ENCODE measurements around the gene LRMDA. TPM values are rescaled to one million over a fixed set of nuclear protein-coding genes. Genes with fewer than 3 reads are reported as not detected.

The LRMDA gene
- total and polyA plus RNA-seq, 2 donors from 2014 or later, result 23.2 to 48.6 TPM

GRCh38 chr10:75860009-75860408 is 428.6 kb downstream of the LRMDA start:
- H3K4me1 ChIP-seq (ENCODE audit: control insufficient read depth in 2 of 3, insufficient read depth in 2 of 3, low read depth in 1 of 3, low read length in 3 of 3), result no peaks in the 10 kb centered on the region
- no peaks in the 10 kb centered on the region for H3K36me3 ChIP-seq (ENCODE audit: control insufficient read depth in 2 of 3, insufficient read depth in 3 of 3, low read length in 3 of 3)
- no peak overlapping the region for H3K4me3 ChIP-seq (ENCODE audit: low read length in 3 of 3)
- no peak for TF ChIP-seq CTCF (IDR thresholded peaks at IDR 0.05; ENCODE audit: borderline replicate concordance, extremely low read depth, insufficient read depth)
- H3K9ac ChIP-seq (ENCODE audit: low read length in 3 of 3), result no peak overlapping the region
- H3K9me3 ChIP-seq (ENCODE audit: control insufficient read depth in 2 of 3, insufficient read depth in 1 of 3, low read length in 3 of 3), result no peaks in the 10 kb centered on the region
- intact Hi-C loops (cut with DNase I), result no loop called here
- no peak overlapping the region for H3K27ac ChIP-seq (ENCODE audit: low read depth in 2 of 2, low read length in 2 of 2)
- DNase-seq (no peak), FAIRE-seq (no peak)
- no peaks in the 10 kb centered on the region for H3K27me3 ChIP-seq (ENCODE audit: control insufficient read depth, insufficient read depth, low read length)

GRCh38 chr10:75861582-75861981 is 430.2 kb downstream of the LRMDA start:
- no peak for FAIRE-seq
- H3K36me3 ChIP-seq (ENCODE audit: control insufficient read depth in 2 of 3, insufficient read depth in 3 of 3, low read length in 3 of 3), result no peaks in the 10 kb centered on the region
- H3K27me3 ChIP-seq (ENCODE audit: control insufficient read depth, insufficient read depth, low read length), result no peaks in the 10 kb centered on the region
- no peak overlapping the region for H3K9ac ChIP-seq (ENCODE audit: low read length in 3 of 3)
- DNase-seq, result no peak
- no peak overlapping the region for H3K4me3 ChIP-seq (ENCODE audit: low read length in 3 of 3)
- no peak for TF ChIP-seq CTCF (IDR thresholded peaks at IDR 0.05; ENCODE audit: borderline replicate concordance, extremely low read depth, insufficient read depth)
- H3K9me3 ChIP-seq (ENCODE audit: control insufficient read depth in 2 of 3, insufficient read depth in 1 of 3, low read length in 3 of 3), result no peaks in the 10 kb centered on the region
- no peak overlapping the region for H3K27ac ChIP-seq (ENCODE audit: low read depth in 2 of 2, low read length in 2 of 2)
- H3K4me1 ChIP-seq (ENCODE audit: control insufficient read depth in 2 of 3, insufficient read depth in 2 of 3, low read depth in 1 of 3, low read length in 3 of 3), result peaks cover 0 to 4% (median 0%) of the 10 kb centered on the region in 3 donors
- intact Hi-C loops (cut with DNase I), result no loop called here

GRCh38 chr10:75862935-75863334 is 431.5 kb downstream of the LRMDA start:
- Histone ChIP-seq H3K9me3 (ENCODE audit: control insufficient read depth in 2 of 3, insufficient read depth in 1 of 3, low read length in 3 of 3) (no peaks in the 10 kb centered on the region), H3K27ac (ENCODE audit: low read depth in 2 of 2, low read length in 2 of 2) (no peak overlapping the region), H3K4me3 (ENCODE audit: low read length in 3 of 3) (no peak overlapping the region), H3K36me3 (ENCODE audit: control insufficient read depth in 2 of 3, insufficient read depth in 3 of 3, low read length in 3 of 3) (no peaks in the 10 kb centered on the region), H3K4me1 (ENCODE audit: control insufficient read depth in 2 of 3, insufficient read depth in 2 of 3, low read depth in 1 of 3, low read length in 3 of 3) (peaks cover 0 to 4% (median 0%) of the 10 kb centered on the region in 3 donors), H3K9ac (ENCODE audit: low read length in 3 of 3) (no peak overlapping the region), H3K27me3 (ENCODE audit: control insufficient read depth, insufficient read depth, low read length) (no peaks in the 10 kb centered on the region)
- TF ChIP-seq CTCF (IDR thresholded peaks at IDR 0.05; ENCODE audit: borderline replicate concordance, extremely low read depth, insufficient read depth), result no peak
- no peak for FAIRE-seq
- peak in 2 of 5 donors; percentile 18 to 56 for DNase-seq
- intact Hi-C loops (cut with DNase I), result no loop called here

GRCh38 chr10:75864717-75865116 is 433.3 kb downstream of the LRMDA start:
- H3K9me3 ChIP-seq (ENCODE audit: control insufficient read depth in 2 of 3, insufficient read depth in 1 of 3, low read length in 3 of 3), result no peaks in the 10 kb centered on the region
- H3K4me1 ChIP-seq (ENCODE audit: control insufficient read depth in 2 of 3, insufficient read depth in 2 of 3, low read depth in 1 of 3, low read length in 3 of 3), result peaks cover 0 to 4% (median 0%) of the 10 kb centered on the region in 3 donors
- no peak for DNase-seq
- no peak overlapping the region for H3K27ac ChIP-seq (ENCODE audit: low read depth in 2 of 2, low read length in 2 of 2)
- intact Hi-C loops (cut with DNase I), result no loop called here
- no peak for TF ChIP-seq CTCF (IDR thresholded peaks at IDR 0.05; ENCODE audit: borderline replicate concordance, extremely low read depth, insufficient read depth)
- no peaks in the 10 kb centered on the region for H3K36me3 ChIP-seq (ENCODE audit: control insufficient read depth in 2 of 3, insufficient read depth in 3 of 3, low read length in 3 of 3)
- H3K9ac ChIP-seq (ENCODE audit: low read length in 3 of 3), result no peak overlapping the region
- no peak for FAIRE-seq
- H3K4me3 ChIP-seq (ENCODE audit: low read length in 3 of 3), result no peak overlapping the region
- H3K27me3 ChIP-seq (ENCODE audit: control insufficient read depth, insufficient read depth, low read length), result no peaks in the 10 kb centered on the region
